Stimulated activated CD4-positive, alpha-beta T cell treated with anti-CD3 and anti-CD28 coated beads, Interleukin-12 subunit alpha, Interleukin-12 subunit beta, amount 100 ng/mL, for 24 hours (primary cell): Measurements from ENCODE around the gene ATXN7L3.
A peak's percentile ranks its signal among the peaks of the same experiment; 100 is the strongest.

ENCODE experiments used
- DNase-seq, 2 experiments: peaks; one replicate each; pipeline ENCODE4 v3.0.0-alpha.2; 2020; ENCODE audit warnings: low read depth in 2 of 2

The ATXN7L3 gene

DNA sequence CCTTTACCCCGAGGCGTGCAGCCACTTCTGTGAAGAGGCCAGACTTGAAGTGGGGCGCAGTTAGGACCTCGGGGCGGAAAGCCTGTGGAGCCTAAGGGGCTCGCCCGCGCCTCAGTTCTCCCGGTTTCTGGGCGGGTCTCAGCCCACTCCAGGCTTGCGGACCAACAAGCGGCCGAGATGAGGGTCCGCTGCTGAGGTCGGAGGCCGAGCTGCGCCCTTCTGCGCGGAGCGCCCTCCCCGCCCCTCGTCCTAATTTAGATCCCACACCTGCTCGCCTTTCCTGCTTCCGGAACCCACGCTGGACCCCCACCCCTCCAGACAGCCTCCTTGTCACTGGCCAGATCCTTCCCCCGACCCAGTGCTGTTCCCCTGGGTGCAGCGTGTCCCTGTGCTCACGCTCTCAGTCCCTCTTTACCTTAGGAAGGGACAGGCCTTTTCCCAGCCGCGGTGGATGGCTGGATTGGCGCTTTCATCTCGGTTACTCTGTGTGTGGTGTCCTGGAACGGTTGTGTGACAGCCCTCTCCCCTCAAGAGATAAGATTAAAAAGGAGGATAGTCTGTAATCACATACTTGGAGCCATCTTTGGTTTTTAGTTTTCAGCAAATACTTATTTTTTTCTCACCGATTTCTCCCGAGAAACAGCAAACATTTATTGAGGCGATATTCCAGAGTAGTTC is 933 bp upstream of the ATXN7L3 start:
- DNase-seq = no peak

DNA sequence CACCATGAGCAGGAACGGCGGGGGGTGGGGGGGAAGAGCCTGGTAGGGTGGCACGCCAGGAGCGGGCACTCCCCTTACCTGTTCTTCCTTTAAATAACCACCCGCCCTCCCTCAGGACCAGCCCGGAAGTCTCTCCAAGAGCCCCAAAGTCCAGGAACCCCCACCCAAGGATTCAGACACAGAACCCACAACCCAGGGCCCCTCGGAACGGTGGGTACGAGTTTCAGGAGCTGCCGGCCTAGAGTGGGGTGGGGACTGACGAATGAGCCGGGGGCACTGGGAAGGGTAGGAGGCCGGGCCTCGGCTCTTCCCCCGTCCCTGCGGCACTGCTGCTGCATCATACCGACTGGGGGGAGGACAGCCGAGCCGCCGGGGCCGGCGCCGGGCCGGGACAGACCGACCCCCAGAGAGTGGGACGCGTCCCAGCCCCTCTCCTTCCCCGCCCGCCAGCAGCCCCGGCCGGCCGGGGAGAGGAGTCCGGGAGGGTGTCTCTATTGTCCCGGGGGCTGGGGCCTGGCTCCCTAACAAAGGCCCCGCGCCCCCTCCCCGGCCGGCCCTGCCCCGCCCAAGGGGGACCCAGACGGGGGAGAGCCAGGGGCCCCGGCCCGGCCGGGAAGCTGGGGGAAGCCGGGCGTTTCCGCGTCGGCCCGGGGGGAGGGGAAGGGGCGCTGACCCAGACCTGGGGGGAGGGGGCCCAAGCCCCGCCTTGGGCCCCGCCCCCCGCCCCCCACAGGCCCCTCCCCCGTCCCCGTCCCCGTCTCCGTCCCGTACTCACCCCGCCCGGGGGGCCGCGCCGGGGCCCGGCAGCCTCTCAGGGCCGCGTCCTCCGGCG is 747 bp downstream of the ATXN7L3 start:
- DNase-seq = peak in 1 of 2 experiments; percentile 33

DNA sequence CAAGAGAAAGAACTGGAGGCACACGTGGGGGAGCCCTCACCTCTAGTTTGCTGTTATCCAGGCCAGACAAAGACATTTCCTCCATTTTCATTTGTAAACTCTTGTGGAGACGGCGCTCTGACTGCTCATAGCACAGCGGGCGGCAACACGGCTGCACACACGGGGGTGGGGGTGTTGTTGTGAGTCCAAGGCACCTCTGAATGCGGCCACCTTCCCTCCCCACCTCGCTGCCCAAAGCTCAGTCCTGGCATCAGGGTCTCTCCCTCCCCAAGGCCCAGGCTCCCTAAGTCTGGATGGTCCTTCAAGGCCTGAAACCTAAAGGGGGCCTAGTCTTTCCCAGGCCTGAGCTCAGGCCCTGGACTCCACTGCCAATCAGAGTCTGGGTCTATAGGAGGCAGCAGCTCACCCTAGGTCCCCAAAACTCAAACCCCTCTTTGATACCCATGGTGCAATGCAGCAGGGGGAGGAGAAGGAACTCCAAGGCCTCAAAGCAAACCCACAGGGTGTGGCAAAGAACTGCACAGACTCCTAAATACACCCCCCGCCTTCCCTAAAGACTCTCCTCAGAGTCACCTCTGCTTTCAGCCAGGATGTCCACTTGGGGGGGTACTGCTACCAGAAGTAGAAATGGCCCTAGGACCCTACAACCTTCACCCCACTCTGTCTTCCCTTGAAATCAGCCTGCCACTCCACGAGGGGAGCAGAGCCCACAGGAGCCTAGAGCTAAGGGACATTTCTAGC is 1.5 kb downstream of the ATXN7L3 start:
- no peak for DNase-seq

DNA sequence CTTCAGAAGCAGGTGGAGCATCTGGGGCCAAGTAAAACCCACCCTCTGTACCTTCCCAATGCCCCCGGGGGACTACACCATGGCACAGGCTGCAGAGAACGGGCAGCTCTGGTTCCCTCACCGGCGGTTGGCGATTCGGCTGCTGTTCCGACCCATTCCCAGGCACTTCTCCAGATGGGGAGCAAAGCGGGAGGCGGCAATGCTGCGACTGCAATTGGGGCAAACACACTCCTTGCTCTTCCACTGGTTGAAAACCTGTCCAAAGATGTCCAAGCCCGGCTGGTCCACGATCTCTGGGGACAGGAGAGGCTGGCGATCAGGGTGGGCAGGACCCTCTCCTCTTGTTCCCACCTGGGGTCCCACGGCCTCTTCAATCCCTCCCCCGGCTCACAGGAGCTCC is 2.6 kb downstream of the ATXN7L3 start:
- no peak for DNase-seq

DNA sequence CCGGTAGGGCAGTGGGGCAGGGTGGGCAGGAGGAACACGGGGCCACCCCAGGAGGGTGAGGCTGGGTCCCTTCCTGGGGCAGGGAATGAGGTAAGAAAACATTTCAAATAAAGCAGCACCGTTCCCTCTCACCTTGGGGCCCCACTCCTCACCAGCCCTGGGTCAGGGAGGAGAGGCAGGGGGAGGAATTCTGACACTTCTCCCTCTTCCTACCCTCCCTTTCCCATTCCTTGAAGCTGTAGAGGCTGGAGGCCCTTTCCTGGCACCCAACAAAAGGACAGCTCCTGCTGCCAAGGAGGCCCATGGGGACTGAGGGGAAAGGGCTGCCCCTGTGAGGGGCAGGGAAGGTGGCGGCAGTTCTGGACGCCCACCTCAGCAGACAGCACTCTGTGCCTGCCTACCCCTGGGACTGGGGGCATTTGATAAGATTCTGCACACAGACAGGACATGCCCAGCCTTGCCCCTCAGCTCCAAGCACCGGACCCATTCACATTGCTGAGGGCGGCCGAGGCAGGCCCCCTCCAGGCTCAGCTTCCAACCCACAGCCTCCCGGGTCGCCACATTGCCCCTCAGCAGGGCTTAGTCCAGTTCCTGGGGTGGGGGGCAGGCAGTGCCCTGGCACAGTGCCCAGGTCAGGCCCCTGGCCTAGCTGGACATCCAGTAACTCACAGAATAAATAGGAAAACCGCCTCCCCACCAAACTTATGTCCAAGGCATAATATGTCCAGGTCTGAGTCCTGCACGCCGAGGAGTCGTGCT is 6.2 kb downstream of the ATXN7L3 start:
- DNase-seq = no peak

DNA sequence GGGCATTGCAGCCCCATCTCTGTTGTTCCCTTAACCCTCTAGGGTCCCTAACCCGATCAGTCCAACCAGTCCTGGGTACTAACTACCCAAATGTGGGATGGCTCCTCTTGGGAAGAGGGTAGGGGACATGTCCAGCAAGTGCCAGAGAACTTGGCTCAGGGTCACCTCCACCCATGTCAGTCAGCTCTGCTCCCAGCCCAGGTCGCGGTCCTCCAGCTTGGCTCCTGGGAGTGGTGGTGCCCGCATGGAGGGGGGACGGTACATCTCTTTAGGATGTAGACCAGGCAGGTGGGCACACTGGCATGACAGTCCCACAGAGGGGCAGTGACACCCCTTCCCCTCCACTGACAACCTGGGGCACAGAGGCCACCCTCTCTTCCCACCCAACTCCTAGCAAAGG is 6.9 kb downstream of the ATXN7L3 start:
- DNase-seq = no peak

DNA sequence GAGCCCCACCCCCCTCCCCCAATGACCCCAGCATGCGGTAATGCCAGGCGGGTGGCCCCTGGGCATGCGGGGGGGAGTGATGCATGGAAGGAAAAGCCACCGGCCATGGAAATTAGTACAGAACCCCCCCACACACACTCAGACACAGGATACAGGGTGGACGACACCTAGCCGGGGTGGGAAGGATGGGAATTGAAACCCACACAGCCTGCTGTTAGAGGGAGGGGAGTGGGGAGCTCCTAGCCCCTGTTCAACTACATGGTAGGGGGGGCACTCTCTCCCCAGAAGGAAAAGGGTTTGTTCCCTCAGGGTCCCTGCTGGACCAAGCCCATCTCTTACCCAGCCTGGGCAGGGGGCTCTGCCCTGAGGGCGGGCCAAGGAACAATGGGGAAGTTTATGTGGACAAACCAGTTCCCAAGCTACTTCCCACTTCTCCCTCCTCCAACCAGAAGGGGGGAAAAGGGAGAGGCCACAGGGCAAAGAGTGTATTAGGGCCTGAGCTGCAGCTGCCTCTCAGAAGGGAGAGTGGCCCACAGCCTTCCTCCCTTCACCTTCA is 7.7 kb downstream of the ATXN7L3 start:
- no peak for DNase-seq

- no peak for DNase-seq
Observed at GRCh38 chr17:44191369-44191768, 8.3 kb downstream of the ATXN7L3 start.

GRCh38 chr17:44190481-44190880 is 9.2 kb downstream of the ATXN7L3 start:
- DNase-seq = no peak

GRCh38 chr17:44188576-44189403 is 10.9 kb downstream of the ATXN7L3 start:
- no peak for DNase-seq

GRCh38 chr17:44187131-44187899 is 12.4 kb downstream of the ATXN7L3 start:
- DNase-seq = no peak

DNA sequence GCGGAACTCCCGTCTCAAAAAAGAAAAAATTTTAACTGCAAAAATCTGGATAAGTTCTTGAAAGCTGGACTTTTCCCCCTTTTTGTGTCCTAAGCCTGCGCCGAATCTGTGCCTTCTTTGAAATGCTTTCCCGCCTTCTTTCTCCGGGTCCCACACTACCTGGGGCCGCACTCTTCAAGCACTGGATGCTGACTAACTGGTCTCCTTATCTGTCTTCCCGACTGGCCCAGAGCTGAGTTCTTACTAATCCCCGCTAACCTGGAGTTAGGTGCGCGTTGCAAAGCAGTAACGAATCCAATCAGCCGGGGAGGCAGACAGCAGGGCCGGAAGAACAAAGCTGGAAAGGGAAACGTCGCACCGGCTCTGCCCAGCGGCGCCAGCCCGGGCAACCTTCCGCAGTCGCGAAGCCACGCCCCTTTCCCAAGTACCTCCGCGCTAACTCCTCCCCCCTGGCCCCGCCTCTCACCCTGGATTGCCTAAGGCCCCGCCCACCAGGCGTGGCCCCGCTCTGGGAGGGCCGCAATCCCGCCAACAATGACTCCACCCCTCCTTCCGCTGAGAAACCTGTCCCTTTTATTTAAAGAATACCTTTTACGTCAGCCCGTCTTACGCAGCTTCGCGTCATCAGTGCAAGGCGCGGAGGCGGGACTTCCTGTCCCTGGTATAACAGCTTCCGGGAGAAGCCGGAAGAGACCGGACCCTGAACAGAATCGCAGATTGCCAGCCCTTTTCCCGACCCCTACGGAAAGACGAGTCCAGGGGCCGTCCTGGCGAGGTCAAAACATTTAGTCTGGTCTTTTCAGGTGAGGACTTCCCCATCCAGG is 13.2 kb downstream of the ATXN7L3 start, which contains the start of gene TMUB2:
TMUB2 (plus strand) TSS at position 666 of the 824 bp plus-strand sequence. CDS start 737 bp downstream, outside the sequence.
- DNase-seq = peak; percentile 99

DNA sequence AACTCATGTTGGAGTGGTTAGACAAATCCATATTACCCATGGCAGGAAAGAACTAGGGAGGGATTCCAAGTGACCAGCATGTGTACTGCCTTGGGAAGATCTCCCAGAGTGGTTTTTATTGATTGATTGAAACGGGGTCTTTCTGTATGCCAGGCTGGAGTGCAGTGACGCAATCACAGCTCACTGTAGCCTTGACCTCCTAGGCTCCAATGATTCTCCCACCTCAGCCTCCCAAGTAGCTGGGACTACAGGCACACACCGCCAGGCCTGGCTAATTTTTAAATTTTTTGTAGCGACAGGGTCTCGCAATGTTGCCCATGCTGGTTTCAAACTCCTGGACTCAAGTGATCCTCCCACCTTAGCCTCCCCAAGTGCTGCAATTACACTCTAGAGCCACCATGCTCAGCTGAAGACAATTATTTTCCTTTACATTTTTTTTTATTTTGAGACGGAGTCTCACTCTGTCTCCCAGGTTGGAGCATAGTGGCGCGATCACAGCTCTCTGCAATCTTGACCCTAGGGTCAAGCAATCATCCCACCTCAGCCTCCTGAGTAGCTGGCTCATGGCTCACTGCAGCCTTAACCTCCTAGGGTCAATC is 15.4 kb downstream of the ATXN7L3 start:
- no peak for DNase-seq

GRCh38 chr17:44183024-44183423 is 16.7 kb downstream of the ATXN7L3 start:
- DNase-seq = no peak

DNA sequence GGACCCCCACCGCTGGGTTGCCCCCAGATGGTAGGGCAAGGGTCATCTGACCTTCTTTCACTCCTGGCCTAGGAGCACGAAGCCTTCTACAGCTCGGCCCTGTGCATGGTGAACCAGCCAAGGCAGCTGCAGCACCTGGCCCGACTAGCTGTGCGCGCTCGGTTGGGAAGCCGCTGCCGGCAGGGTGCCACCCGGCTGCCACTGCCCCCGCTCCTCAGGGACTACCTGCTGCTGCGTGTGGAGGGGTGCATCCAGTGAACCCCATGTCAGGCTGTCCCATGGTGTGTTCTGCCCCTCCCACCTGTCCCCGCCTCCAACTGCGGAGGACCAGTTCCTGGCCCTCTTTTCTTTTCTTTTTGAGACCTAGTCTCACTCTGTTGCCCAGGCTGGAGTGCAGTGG is 21.6 kb downstream of the ATXN7L3 start:
- no peak for DNase-seq

GRCh38 chr17:44177640-44178039 is 22.0 kb downstream of the ATXN7L3 start:
- no peak for DNase-seq

DNA sequence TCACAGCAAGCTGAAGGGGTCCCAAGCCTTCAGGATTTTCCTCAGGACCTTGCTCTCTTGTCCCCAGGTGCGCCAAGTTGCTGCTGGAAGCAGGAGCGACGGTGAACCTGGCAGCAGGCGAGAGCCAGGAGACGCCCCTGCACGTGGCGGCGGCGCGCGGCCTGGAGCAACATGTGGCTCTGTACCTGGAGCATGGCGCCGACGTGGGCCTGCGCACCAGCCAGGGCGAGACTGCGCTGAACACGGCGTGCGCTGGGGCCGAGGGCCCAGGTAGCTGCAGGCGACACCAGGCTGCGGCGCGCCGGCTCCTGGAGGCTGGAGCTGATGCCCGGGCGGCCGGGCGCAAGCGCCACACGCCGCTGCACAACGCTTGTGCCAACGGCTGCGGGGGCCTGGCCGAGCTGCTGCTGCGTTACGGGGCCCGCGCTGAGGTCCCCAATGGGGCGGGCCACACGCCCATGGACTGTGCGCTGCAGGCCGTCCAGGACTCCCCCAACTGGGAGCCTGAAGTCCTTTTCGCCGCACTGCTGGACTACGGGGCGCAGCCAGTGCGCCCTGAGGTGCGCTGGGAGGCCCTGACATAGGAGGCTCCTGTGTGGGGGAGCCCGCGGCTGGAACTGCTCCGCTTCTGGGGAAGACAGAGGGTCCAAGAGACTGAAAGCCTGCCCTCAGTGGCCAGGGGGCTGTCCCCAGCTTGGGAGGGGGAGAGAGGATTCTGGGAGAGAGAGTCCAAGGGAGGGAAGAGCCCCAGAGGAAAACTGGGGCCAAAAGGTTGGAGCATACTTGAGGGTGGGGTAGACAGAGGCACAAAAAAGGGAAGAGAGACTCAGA is 22.8 kb downstream of the ATXN7L3 start:
- DNase-seq = no peak
